Neutrophil (primary cell): Measurements from ENCODE around the gene FNIP1.
A peak's percentile ranks its signal among the peaks of the same experiment; 100 is the strongest.
"Not testable (repeated sequence)": the region's sequence is repeated elsewhere in the genome, so short reads cannot be mapped to it uniquely, and the experiment has no call there.

Source experiments
- H3K27ac ChIP-seq: fragments of 200-600 bp; sonication (generic); 2 replicates; pipeline ENCODE4 v1.5.1; 2016; ENCODE audit warnings: mild to moderate bottlenecking, moderate library complexity
- H3K27me3 ChIP-seq: fragments of 200-600 bp; sonication (generic); 2 replicates; pipeline ENCODE4 v1.6.0; 2016; ENCODE audit warnings: mild to moderate bottlenecking
- H3K36me3 ChIP-seq: fragments of 200-600 bp; sonication (generic); 2 replicates; pipeline ENCODE4 v1.5.1; 2017
- H3K4me1 ChIP-seq, 2 experiments: fragments of 200-600 bp in 1 of 2; sonication (generic) in 1 of 2; 1 replicate in 1 of 2; 2 replicates in 1 of 2; pipeline versions ENCODE4 v1.5.1 to v1.6.1; 2013 to 2016; ENCODE audit warnings: low read depth in 1 of 2, low read length in 1 of 2, mild to moderate bottlenecking in 1 of 2, moderate library complexity in 1 of 2; ENCODE audit not compliant: control insufficient read depth in 1 of 2, insufficient read depth in 1 of 2
- H3K4me3 ChIP-seq, 2 experiments: fragments of 200-600 bp in 1 of 2; sonication (generic) in 1 of 2; 1 replicate in 1 of 2; 2 replicates in 1 of 2; pipeline ENCODE4 v1.5.1; 2013 to 2016; ENCODE audit warnings: low read depth in 1 of 2, low read length in 1 of 2, mild to moderate bottlenecking in 1 of 2, moderate library complexity in 1 of 2
- H3K9me3 ChIP-seq: fragments of 200-600 bp; sonication (generic); 2 replicates; pipeline ENCODE4 v1.5.1; 2016
- TF ChIP-seq, protein P1 (sequence below): fragments of 200-600 bp; sonication (generic); IDR thresholded peaks from 2 replicates; pipeline ENCODE4 v1.5.1; 2016; ENCODE audit warnings: antibody characterized with exemption

Gene FNIP1

GRCh38 chr5:131796793-131797693 is at the start of gene FNIP1:
Gene FNIP1, minus strand, starts transcription at chr5:131797017. Its CDS starts 96 bp downstream, at chr5:131796921.
- H3K4me3 ChIP-seq = peak within 1 kb of the TSS; percentile 88 to 96
- peak within 1 kb of the TSS; percentile 95 for H3K27ac ChIP-seq
- TF ChIP-seq, protein P1, sequence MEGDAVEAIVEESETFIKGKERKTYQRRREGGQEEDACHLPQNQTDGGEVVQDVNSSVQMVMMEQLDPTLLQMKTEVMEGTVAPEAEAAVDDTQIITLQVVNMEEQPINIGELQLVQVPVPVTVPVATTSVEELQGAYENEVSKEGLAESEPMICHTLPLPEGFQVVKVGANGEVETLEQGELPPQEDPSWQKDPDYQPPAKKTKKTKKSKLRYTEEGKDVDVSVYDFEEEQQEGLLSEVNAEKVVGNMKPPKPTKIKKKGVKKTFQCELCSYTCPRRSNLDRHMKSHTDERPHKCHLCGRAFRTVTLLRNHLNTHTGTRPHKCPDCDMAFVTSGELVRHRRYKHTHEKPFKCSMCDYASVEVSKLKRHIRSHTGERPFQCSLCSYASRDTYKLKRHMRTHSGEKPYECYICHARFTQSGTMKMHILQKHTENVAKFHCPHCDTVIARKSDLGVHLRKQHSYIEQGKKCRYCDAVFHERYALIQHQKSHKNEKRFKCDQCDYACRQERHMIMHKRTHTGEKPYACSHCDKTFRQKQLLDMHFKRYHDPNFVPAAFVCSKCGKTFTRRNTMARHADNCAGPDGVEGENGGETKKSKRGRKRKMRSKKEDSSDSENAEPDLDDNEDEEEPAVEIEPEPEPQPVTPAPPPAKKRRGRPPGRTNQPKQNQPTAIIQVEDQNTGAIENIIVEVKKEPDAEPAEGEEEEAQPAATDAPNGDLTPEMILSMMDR = no peak
- H3K9me3 ChIP-seq = no peaks in the 10 kb centered on the region
- H3K27me3 ChIP-seq = no peaks in the 10 kb centered on the region
- H3K36me3 ChIP-seq = no peaks in the 10 kb centered on the region
- peaks cover 38 to 40% of the 10 kb centered on the region in 2 experiments for H3K4me1 ChIP-seq

- no peaks in the 10 kb centered on the region for H3K36me3 ChIP-seq
- H3K4me3 ChIP-seq = no peak overlapping the region
- H3K27me3 ChIP-seq = no peaks in the 10 kb centered on the region
- H3K9me3 ChIP-seq = peaks cover 6% of the 10 kb centered on the region
- TF ChIP-seq, protein P1 = no peak
- H3K27ac ChIP-seq = no peak overlapping the region
- no peaks in the 10 kb centered on the region for H3K4me1 ChIP-seq
Observed at GRCh38 chr5:131846536-131846935, 49.7 kb upstream of the FNIP1 start.

DNA sequence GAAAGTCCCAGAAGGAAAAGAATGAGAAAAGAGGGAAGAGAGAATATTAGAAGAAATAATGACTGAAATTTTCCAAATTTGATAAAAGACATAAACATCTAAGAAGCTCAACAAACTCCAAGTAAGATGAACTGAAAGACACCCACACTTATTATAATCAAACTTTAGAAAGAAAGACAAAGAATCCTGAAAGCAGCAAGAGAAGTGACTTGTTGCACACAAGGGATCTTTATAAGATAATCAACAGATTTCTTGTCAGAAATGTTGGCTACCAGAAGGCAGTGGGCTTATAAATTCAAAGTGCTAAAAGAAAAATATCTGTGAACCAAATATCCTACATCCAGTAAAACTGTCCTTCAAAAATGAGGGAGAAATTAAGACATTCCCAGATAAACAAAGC is 49.0 kb upstream of the FNIP1 start:
- Histone ChIP-seq H3K4me1 (no peaks in the 10 kb centered on the region), H3K9me3 (peaks cover 6% of the 10 kb centered on the region), H3K36me3 (no peaks in the 10 kb centered on the region), H3K27me3 (no peaks in the 10 kb centered on the region), H3K27ac (no peak overlapping the region), H3K4me3 (no peak overlapping the region)
- TF ChIP-seq, protein P1 = no peak

GRCh38 chr5:131842971-131843370 is 46.2 kb upstream of the FNIP1 start:
- H3K36me3 ChIP-seq, H3K27ac ChIP-seq, H3K9me3 ChIP-seq, H3K27me3 ChIP-seq, H3K4me1 ChIP-seq, H3K4me3 ChIP-seq: not testable (repeated sequence)

- not testable (repeated sequence) for H3K36me3 ChIP-seq, H3K9me3 ChIP-seq, H3K27ac ChIP-seq, H3K27me3 ChIP-seq, H3K4me1 ChIP-seq, H3K4me3 ChIP-seq
Observed at GRCh38 chr5:131832702-131833101, 35.9 kb upstream of the FNIP1 start.

GRCh38 chr5:131825404-131826013 is 28.7 kb upstream of the FNIP1 start:
- Histone ChIP-seq H3K4me1 (no peaks in the 10 kb centered on the region), H3K36me3 (no peaks in the 10 kb centered on the region), H3K4me3 (no peak overlapping the region), H3K27me3 (no peaks in the 10 kb centered on the region), H3K27ac (no peak overlapping the region), H3K9me3 (no peaks in the 10 kb centered on the region)
- TF ChIP-seq, protein P1 = no peak
